Stimulated activated CD8-positive, alpha-beta memory T cell treated with anti-CD3 and anti-CD28 coated beads, Interleukin-4, amount 100 ng/mL, for 48 hours (primary cell): Measurements from ENCODE around the gene GPR37L1.
"Not testable (repeated sequence)": the region's sequence is repeated elsewhere in the genome, so short reads cannot be mapped to it uniquely, and the experiment has no call there.

Source experiments
- DNase-seq: peaks from one replicate; pipeline ENCODE4 v3.0.0-alpha.2; 2020

The GPR37L1 gene

DNA sequence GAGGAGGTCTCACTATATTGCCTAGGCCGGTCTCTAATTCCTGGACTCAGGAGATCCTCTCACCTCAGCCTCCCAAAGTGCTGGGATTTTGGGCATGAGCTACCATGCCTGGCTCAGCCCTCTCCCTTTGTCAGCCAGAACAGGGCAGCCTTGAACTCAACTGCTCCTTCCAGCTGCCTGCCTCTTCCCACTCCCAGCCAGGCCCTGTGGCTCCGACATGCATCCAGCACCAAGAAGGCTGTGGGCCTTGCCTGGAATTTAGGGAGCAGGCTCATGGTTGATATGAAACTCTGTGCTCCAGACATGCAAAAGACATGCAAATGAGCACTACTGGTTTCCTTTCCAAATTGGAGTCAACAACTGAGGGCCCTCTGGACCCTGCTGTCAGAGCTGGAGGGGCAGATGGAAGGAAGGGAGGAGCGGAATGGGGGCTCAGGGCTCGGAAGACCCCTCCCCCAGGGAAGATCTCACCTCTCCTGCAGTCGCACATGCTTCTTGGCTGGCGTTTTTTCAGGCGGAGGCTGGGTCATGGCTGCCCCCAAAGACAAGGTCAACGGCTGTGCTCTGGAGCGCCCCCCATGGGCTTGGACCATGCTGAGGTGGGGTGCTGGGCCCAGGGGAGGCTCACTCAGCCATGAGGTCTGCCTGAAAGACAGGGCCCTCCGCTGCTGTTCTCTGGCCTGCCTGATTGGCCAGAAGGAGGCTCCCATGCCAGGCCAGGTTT is 36.3 kb downstream of the GPR37L1 start:
- DNase-seq, result peak; percentile 79

DNA sequence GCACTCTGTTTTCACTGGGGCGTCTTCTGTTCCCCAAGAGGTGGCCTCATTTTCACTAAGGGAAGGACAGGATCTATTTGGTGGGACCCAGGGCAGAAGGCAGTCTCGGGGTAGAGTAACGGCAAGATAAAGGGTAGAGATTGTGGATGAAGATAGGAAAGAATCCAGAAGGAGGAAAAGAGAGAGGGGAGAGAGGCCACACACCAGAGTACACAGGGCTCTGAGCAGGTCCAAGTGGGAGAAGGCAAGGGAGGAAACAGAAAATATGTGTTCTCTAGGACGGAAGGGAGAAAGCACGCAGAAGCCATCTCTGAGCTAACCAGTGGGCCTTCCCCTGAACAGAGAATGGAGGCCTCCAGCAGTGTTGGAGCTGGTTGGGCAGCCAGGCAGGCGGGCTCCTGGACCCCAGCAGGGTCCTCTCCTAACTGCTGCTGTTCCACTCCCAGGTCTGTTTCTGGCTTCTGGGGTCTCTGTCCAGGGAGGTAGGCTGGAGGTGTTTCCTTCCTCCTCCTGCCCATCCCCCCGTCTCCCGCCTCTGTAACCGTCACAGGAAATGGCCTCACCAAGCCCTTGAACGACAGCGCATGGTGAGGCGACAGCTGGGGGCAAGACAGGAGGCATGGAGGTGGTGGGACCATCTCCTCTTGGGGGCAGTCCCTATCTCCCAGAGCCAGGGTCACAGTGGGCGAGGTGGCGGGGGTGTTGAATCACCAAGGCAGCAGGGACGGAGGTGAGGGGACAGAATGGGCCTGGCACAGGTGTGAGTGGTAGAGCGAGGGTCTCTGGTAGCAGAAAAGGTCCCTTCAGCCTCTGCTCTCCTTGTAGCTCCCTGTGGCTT is 37.0 kb downstream of the GPR37L1 start:
- DNase-seq, result peak; percentile 87

DNA sequence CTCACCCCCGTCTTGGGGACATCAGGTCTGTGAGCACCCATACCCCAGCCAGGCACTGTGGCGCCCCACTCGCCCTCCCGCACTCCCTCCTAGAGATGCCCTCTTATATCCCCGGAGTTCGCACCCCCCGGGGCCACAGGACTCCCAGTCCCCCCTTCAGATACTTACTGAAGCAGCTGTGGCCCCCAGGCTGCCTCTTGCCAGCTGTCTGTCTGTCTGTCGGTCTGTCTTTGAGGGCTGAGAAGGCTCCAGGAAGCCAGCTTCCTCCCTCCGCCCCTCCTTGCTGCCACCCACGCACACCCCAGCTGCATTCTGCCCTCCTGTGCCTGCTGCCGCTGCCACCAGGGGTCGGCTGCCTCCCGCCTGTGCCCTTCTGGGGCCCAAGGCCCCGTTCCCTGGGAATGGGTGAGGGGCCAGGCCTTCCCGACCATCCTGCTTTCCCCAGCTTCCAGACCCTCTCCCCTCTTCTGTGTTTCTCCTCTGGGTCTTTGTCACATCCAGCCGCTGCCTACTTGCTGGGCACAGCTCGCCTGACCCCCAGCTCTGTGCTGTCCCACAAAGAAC is 37.7 kb downstream of the GPR37L1 start, which contains the start of gene PTPN7:
TSS of gene PTPN7 (minus strand) at position 226 of the 564 bp plus-strand sequence. CDS start 1,200 bp downstream, outside the sequence.
- DNase-seq, result peak; percentile 95

DNA sequence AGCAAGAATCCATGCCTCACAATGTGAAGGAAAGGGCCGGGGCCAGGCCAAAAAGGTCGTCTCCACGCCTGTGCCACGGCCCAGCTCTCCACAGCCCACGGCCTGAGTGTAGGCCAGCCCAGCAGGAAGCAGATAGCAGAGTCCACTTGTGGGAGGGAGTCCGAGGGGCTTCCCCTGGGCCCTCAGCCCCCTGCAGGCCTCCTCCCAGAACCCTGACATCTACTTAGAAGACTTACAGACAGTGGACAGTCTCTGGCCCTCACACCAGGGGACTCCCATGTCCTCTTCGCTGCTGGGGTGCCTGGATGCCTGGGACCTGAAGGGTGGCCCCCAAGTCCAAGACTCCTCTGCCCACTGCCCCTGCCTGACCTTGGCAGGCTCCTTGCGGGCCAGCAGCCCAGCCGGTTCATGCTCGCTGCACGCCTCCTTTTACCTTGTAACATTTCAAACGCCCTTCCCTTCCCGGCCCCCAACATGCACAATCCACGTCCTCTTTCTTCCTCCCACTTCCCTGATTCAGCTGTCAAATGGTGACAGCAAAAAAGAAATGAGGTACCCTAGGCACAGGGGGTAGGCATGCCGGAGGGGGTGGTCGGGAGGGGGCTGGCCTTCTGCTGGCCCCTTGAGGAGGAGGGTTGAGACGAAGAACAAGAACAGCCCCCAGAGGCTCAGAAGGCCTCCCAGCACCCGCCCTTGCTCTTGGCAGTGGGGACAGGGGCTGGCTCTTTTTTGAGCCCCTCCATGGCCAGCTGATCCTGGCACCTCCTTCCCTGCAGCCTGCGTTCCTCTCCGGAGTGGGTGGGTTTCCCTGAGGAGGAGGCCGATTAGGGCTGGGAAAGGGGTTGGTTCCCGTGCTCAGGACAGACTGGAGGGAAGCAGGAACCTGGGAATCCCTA is 38.7 kb downstream of the GPR37L1 start:
- peak; percentile 46 for DNase-seq

DNA sequence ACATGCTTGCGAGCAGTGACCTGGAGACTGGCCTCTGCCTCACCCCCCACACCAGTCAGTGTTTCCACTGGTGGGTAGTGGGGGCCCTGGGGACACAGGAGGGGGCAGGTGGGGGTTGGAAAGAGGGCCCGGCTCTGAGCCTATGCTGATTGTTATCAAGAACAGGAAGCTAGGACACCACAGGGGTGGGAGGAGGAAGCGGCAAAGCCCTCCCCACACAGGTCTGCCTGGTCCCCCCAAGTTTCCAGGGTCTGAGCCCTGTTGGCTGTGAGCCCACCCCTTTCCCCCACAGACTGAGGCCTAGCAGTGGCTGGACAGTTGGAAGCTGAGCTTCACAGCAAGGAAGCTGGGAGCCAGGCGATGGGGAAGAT is 39.3 kb downstream of the GPR37L1 start:
- peak; percentile 80 for DNase-seq

DNA sequence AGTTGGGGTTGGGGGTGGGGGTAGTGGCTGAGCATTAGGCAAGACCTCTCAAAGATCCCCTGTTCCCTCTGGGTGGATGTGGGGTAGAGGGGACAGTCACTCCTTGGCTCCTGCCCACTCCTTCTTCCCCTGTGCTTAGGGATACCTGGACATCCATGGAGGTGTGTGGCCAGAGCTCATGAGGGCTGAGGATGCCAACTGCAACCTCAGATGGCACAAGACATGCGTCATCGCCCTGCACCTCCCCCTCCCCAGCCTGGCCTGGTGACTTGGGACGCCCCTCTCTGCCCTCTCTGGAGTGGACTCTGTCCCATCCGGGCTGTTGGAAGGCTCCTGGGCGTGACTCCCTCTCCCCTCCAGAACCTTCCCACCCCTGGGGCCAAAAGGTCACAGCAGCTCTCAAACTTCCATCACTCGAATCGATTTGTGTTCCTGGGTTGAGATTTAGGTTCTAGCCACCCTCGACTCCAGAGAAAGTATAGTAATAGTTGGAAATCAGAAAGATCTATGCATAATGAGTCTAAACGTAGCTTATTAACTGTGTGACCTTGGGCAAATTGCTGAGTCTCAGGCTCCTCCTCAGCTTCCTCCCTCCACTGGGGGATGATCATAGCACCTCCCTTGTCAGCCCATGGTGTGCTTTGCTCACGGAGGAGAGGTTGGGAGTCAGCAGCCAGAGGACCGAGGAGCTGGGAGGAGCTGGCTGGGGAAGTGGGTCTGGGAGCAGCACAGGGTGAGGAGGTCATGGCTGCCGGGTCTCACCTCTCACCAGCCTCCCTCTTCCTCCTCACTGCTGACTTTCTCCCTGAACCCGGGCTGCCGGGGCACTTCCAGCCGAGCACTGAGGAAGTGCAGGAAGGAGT is 39.9 kb downstream of the GPR37L1 start:
- DNase-seq, result peak; percentile 60

DNA sequence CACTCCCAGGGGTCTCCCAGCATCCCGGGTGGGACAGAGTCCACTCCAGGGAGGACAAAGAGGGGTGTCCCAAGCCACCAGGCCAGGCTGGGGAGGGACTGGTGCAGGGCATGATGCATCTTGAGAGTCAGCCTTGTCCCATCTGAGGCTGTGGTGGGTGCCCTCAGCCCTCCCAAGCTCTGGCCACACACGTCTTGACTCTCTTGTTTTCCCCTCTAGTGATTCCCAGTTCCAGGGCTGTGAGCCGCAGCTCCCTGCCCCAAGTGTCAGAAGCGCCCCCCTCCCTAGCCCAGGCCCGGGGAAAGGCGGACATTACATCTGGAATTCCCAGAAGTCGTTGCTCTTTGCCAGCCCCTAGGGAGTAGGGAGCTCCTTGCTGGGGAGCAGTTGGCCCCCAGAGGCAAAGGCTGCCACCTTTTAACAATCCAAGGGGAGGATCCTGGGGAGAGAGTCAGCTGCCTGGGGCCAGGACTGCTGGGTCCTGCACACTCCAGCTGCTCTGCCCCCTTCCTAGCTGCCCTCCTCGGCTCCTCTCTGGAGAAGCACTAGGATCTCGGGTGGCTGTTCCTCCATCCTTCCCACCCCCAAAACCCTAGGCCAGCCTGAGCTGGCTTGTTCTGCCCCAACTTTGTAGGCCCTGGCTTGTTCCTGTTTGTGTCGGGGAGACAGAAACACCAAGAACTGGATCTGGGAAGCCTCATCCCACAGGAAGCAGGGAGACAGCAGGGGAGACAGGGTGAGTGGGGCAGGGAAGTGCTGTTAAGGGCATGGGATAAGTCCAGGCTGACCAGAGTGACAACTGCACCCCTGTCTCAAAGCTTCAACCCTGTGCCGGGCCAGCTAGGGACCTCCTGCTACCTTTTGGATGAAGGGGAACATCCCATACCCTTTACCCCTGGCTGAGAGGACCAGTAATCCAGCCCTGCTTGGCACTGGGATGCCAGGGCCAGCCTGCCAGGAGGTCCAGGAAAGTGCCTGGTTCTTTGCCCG is 40.9 kb downstream of the GPR37L1 start:
- DNase-seq, result peak; percentile 49

DNA sequence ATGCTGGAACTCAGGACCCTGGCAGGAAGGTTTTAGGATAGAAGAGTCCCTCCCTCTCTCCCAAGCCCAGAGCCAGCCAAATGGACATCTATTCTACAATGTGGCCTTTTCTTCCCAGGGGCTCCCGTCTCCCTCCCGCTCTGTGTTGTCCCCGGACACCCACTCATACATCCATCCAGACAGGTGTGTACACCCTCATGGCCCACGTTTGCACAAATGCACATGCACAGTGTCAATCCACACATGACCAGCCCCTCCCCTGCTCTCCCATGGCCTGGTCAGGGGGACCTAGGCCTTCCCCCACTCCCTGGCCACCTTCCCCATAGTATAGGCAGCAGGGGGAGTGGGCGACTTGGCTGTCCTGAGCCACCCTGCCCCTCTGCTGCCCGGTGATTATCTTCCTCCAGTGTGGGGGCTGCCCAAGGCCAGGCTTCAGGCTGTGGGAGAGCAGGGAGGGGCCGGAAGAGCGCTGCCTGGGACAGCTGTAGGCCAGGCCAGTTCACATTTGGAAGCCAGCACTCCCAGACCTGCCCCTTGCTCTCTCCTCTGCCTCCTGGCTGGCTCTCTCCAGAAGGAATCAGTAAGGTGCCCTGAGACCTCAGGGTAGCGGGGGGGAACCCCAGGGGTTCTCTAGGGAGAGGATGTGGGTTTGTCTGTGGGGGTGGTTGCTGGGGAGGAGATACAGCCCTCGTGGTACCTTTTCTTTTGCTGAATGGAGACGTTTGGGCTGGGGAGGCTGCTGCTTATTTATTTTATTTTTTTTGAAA is 41.7 kb downstream of the GPR37L1 start:
- DNase-seq, result peak; percentile 78

DNA sequence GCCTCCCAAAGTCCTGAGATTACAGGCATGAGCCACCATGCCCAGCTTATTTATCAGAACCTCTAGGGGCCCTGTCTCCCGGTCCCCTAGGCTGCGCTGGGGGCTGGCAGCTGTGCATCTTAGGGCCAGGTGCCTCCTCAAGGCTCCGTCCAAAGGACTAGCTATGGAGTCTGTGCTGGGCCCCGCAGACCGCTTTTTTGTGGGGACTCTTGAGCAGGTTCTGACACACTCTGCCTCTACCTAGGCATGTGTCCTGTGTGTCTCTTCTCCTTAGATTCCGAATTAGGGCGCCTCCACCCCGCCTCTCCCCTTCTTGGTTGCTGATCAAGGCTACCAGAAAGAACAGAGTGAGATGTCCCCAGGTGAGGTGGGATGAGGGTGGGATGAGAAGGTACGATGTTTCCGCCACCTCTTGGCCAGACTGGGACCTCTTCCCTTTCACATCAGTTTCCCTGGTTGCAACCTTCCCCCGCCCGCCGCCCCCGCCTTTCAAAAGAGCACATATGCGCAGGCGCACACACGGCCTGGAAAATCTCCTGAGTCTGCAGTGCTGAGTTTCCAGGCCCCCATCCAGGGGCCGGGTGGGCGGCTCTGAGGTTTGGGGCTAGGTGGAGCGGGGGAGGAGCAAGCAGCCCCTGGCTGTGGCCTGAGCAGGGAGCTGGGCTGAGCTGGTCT is 42.7 kb downstream of the GPR37L1 start:
- DNase-seq, result peak; percentile 83

DNA sequence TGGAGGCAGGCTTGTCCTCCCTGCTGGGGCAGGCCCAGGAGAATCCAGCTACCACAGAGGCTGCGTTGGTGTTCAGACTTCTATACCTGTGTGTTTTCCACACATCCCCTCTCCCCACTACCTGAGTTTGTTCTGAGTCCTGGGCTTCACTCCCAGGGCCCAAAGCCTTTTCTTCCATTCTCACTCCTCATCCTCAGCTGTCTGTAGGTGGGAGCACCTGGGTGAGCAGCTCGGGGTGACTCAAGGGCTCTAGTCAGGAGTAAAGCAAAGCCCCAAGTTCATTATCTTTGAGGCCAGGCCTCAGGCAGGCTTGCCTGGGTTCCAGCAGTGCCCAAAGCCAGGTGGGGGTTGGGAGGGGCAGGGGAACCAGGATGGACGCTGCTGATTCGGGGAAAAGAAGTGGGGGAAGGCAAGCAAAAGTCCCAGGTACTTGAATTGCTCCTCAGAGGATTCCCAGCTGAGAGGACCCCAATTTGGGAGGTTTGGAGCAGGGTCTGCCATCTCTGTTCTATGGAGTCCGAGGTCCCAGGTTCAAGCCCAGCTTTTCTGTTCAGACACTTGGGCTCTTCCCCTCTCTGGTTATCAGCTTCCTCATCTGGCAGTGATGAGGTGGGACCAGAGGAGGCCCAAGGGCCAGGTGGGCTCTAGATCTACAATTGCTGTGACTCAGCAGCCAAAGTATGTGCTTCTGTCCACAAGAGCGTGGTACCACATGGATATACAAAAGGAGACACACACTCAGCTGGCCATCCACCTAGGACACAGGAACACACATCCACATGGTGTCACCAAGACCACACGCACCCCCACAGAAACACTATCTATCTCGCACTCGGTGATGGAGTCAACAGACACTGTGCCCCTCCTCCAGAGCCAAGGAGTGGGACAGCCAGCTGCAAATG is 43.5 kb downstream of the GPR37L1 start:
- DNase-seq, result peak; percentile 39

DNA sequence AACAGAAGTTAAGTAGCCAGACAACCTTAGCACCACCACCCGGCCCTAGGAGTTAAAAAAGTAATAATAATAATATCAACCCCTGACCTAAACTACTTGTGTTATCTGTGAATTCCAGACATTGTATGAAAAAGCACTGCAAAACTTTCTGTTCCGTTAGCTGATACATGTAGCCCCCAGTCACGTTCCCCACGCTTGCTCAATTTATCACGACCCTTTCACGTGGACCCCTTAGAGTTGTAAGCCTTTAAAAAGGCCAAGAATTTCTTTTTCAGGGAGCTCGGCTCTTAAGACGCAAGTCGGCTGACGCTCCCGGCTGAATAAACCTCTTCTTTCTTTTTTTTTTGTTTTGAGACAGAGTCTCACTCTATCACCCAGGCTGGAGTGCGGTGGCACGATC is 44.3 kb downstream of the GPR37L1 start:
- not testable (repeated sequence) for DNase-seq

DNA sequence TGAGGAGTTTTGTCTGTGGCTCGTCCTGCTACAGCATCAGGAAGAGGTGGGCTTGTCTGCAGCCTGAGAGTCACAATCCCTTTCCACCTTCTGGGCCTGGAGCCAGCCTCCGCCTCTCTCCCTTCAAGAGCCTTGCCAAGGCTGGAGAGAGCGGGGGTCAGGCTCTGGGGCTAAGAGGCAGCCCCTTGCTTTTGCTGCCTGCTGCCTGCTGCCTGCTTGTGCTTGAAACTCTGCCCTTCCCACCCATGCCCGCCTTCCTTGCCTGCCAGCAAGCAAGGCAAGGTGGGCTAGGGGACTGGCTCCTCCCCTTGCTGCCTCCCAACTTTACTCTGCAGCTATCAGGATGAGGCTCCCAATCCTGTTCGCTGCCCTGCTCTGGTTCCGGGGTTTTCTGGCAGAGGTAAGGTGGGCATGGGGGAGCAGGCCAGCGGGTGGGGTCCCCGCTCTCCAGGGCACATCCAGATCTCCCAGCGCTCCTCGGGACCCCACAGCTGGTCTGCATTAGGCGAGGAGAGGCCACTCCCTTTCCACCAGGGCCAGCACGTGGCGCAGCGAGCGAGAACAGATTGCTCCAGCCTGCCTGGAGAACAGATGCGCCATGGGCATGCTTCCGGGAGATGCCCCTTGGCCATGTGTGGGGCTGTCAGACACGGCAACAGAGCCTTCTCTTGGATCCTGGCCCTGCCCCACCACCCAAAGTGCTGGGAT is 45.1 kb downstream of the GPR37L1 start:
- no peak for DNase-seq

DNA sequence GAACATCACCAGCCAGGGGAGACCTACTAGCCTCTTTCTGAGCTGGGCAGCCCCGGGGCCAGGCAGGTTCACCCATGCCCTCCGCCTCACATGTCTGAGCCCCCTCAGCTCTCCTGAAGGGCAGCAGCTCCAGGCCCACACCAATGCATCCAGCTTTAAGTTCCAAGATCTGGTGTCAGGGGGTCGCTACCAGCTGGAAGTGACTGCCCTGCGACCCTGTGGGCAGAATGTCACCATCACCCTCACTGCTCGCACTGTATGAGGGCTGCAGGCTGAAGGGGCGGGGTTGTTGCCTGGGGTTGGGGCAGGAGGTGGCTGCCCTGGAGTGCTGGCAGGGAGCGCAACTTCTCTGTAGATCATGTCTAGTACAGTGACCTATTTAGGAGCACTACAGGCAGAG is 46.1 kb downstream of the GPR37L1 start:
- DNase-seq, result no peak

DNA sequence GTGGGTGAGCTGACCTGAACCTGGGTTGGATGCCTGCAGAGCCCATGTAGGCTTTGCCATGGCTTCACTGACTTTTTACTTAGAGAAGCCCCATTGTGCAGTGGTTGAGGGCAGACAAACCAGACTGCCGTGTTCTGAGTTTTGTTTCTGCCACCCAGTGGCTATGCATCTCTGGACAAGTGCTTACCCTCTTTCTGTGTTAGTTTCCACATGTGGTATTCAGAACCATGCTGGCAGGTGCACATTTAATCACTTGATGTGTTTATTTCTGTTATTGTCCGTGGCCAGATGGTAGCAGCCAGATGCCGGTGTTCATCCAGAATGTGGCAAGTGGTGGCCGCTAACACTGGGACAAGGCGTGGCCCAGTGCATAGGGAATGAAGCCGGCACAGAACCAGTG is 48.0 kb downstream of the GPR37L1 start:
- DNase-seq, result no peak

DNA sequence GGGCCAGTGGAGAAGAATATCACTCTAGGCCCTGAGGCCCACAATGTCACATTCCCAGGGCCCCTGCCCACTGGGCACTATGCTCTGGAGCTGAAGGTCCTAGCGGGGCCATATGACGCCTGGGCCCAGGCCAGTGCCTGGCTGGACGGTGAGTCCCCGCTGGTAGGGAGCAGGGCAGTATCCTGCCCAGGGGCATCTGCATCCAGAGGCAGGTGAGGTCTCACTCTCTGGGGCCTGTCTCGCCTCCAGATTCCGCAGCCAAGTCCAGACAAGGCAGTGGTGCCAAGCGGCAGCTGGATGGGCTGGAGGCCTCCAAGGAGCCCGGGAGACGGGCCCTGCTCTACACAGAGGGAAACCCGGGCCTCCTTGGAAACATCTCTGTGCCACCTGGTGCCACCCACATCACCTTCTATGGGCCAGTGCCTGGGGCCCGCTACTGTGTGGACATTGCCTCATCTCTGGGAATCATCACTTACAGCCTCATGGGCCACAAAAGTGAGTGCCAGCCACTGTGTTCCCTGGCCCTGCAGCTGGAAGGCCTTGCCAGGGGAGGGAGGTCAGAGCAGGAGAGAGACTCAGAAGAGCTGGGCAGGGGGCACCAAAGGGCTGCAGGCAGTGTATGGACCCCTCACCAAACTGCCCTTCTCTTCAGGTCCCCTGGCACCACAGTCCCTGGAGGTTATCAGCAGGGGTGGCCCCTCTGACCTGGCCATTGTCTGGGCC is 48.7 kb downstream of the GPR37L1 start:
- no peak for DNase-seq

DNA sequence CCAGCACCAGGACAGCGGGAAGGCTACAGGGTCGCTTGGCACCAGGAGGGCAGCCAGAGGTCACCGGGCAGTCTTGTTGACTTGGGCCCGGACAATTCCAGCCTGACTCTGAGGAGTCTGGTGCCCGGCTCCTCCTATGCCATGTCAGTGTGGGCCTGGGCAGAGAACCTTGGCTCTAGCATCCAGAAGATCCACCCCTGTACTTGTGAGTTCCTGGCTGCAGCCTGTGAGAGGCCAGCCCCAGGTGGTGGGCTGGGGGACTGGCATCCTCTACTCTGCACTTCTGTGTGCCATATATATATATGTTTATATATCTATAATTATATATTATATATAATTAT is 49.3 kb downstream of the GPR37L1 start:
- no peak for DNase-seq

DNA sequence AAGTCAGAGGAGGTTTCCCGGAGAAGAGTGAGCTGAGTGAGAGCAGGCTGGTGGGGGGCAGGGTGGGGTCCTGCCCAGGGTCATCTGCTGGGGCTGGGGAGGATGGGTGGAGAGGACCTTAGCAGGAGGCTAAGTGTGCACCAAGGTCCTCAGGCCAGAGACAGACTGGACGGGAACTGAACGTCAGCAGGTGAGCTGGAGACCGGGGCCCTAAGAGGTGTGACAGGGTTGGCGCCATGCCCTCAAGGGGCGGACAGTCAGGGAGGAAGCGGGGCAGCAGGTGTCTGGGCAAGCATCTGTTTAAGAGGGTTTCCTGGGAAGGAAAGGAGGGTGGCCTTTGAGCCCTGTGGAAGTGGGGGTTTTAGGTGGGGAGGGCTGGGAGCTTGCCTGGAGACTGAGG is 51.3 kb downstream of the GPR37L1 start:
- DNase-seq, result no peak
